H9 (cell line): ENCODE results near the gene VSIG10L. TPM values are rescaled to one million over a fixed set of nuclear protein-coding genes. Genes with fewer than 3 reads are reported as not detected.

ENCODE experiments used
- DNase-seq: peaks from one replicate; pipeline ENCODE4 v3.0.0-alpha.2; 2017
- H2AFZ ChIP-seq: one replicate; pipeline ENCODE4 v1.6.1; 2013; ENCODE audit warnings: mild to moderate bottlenecking, low read length, control low read depth, moderate library complexity
- H2AK5ac ChIP-seq: 2 replicates; pipeline ENCODE4 v1.6.1; 2013; ENCODE audit warnings: low read length, control low read depth, mixed read lengths; ENCODE audit not compliant: insufficient read length
- H2BK120ac ChIP-seq: one replicate; pipeline ENCODE4 v1.6.1; 2013; ENCODE audit warnings: low read depth, mild to moderate bottlenecking, low read length, control low read depth, inconsistent platforms; ENCODE audit not compliant: poor library complexity, severe bottlenecking
- H2BK12ac ChIP-seq: 2 replicates; pipeline ENCODE4 v1.6.1; 2013; ENCODE audit warnings: low read length, control low read depth, mixed read lengths, low read depth; ENCODE audit not compliant: insufficient read length
- H2BK15ac ChIP-seq: 2 replicates; pipeline ENCODE4 v1.6.1; 2013; ENCODE audit warnings: low read depth, low read length, control low read depth
- H2BK20ac ChIP-seq: one replicate; pipeline ENCODE4 v1.6.1; 2013; ENCODE audit warnings: low read depth, mild to moderate bottlenecking, low read length, control low read depth, inconsistent platforms; ENCODE audit not compliant: poor library complexity, severe bottlenecking
- H2BK5ac ChIP-seq: 2 replicates; pipeline ENCODE4 v1.6.1; 2013; ENCODE audit warnings: low read length, control low read depth, mixed read lengths; ENCODE audit not compliant: insufficient read length
- H3K14ac ChIP-seq: 2 replicates; pipeline ENCODE4 v1.6.1; 2013; ENCODE audit warnings: low read length, control low read depth; ENCODE audit not compliant: insufficient read depth
- H3K18ac ChIP-seq: 2 replicates; pipeline ENCODE4 v1.6.1; 2013; ENCODE audit warnings: low read depth, mild to moderate bottlenecking, mixed read lengths, low read length, control low read depth; ENCODE audit not compliant: insufficient read length
- H3K23ac ChIP-seq: 2 replicates; pipeline ENCODE4 v1.6.1; 2013; ENCODE audit warnings: low read length, control low read depth, mixed read lengths, low read depth; ENCODE audit not compliant: insufficient read length
- H3K23me2 ChIP-seq: 2 replicates; pipeline ENCODE4 v1.6.1; 2013; ENCODE audit warnings: low read depth, mild to moderate bottlenecking, mixed read lengths, low read length, control low read depth; ENCODE audit not compliant: insufficient read length, poor library complexity, severe bottlenecking
- H3K27ac ChIP-seq: 2 replicates; pipeline ENCODE4 v1.5.1; 2013; ENCODE audit warnings: low read length, control low read depth, mixed read lengths, low read depth; ENCODE audit not compliant: insufficient read length
- H3K27me3 ChIP-seq: 2 replicates; pipeline ENCODE4 v1.6.1; 2013; ENCODE audit warnings: low read length, control low read depth, inconsistent platforms; ENCODE audit not compliant: insufficient read depth
- H3K4ac ChIP-seq: 2 replicates; pipeline ENCODE4 v1.6.1; 2013; ENCODE audit warnings: low read depth, mild to moderate bottlenecking, control low read depth, inconsistent platforms, low read length, moderate library complexity
- H3K4me1 ChIP-seq: 2 replicates; pipeline ENCODE4 v1.6.1; 2013; ENCODE audit warnings: low read length, control low read depth, inconsistent platforms; ENCODE audit not compliant: insufficient read depth
- H3K4me2 ChIP-seq: 2 replicates; pipeline ENCODE4 v1.6.1; 2013; ENCODE audit warnings: low read length, control low read depth, mixed read lengths; ENCODE audit not compliant: insufficient read length, insufficient read depth
- H3K56ac ChIP-seq: 2 replicates; pipeline ENCODE4 v1.6.1; 2013; ENCODE audit warnings: low read depth, mild to moderate bottlenecking, mixed read lengths, low read length, control low read depth; ENCODE audit not compliant: insufficient read length
- H3K79me1 ChIP-seq: 2 replicates; pipeline ENCODE4 v1.6.1; 2013; ENCODE audit warnings: low read depth, mild to moderate bottlenecking, moderate library complexity, low read length, control low read depth, inconsistent platforms; ENCODE audit not compliant: insufficient read depth, poor library complexity, severe bottlenecking
- H3K79me2 ChIP-seq: 2 replicates; pipeline ENCODE4 v1.6.1; 2013; ENCODE audit warnings: low read length, control low read depth, inconsistent platforms; ENCODE audit not compliant: insufficient read depth
- H3K9ac ChIP-seq: 2 replicates; pipeline ENCODE4 v1.6.1; 2013; ENCODE audit warnings: low read length, control low read depth, mixed read lengths; ENCODE audit not compliant: insufficient read length; ENCODE audit errors: extremely low read depth
- H3K9me3 ChIP-seq: one replicate; pipeline ENCODE4 v1.6.1; 2013; ENCODE audit warnings: low read depth, low read length, inconsistent platforms; ENCODE audit not compliant: control insufficient read depth
- H3T11ph ChIP-seq: one replicate; pipeline ENCODE4 v1.6.1; 2013; ENCODE audit warnings: mild to moderate bottlenecking, low read length, control low read depth, inconsistent platforms
- H4K20me1 ChIP-seq: one replicate; pipeline ENCODE4 v1.6.1; 2013; ENCODE audit not compliant: control insufficient read depth, insufficient read length, insufficient read depth
- H4K5ac ChIP-seq: 2 replicates; pipeline ENCODE4 v1.6.1; 2013; ENCODE audit warnings: low read depth, mild to moderate bottlenecking, mixed read lengths, low read length, control low read depth; ENCODE audit not compliant: insufficient read length
- H4K8ac ChIP-seq: replicated peaks from 2 replicates; pipeline ENCODE4 v1.6.1; 2013; ENCODE audit warnings: low read length, control low read depth, mixed read lengths, low read depth; ENCODE audit not compliant: insufficient read length
- H4K91ac ChIP-seq: 2 replicates; pipeline ENCODE4 v1.6.1; 2013; ENCODE audit warnings: low read depth, mild to moderate bottlenecking, moderate library complexity, mixed read lengths, low read length, control low read depth; ENCODE audit not compliant: insufficient read length
- H3K27ac Mint-ChIP-seq, 3 experiments: 2 replicates in 2 of 3; 3 replicates in 1 of 3; pipeline ENCODE4 v1.8.0; 2020 to 2021; ENCODE audit warnings: mixed read lengths in 3 of 3, mild to moderate bottlenecking in 1 of 3, moderate library complexity in 1 of 3
- H3K27me3 Mint-ChIP-seq: 2 replicates; pipeline ENCODE4 v1.8.0; 2021; ENCODE audit warnings: low read depth, mild to moderate bottlenecking, moderate library complexity, mixed read lengths
- H3K36me3 Mint-ChIP-seq, 3 experiments: 2 replicates in 2 of 3; 3 replicates in 1 of 3; pipeline ENCODE4 v1.8.0; 2020 to 2021; ENCODE audit warnings: low read depth in 3 of 3, mixed read lengths in 3 of 3; ENCODE audit not compliant: insufficient read depth in 1 of 3
- H3K4me1 Mint-ChIP-seq, 2 experiments: 2 replicates each; pipeline ENCODE4 v1.8.0; 2020; ENCODE audit warnings: mixed read lengths in 2 of 2
- H3K4me3 Mint-ChIP-seq, 2 experiments: 2 replicates in 1 of 2; 3 replicates in 1 of 2; pipeline ENCODE4 v1.8.0; 2020 to 2021; ENCODE audit warnings: mild to moderate bottlenecking in 2 of 2, mixed read lengths in 2 of 2, moderate library complexity in 1 of 2
- H3K9me3 Mint-ChIP-seq, 2 experiments: 2 replicates in 1 of 2; 3 replicates in 1 of 2; pipeline ENCODE4 v1.8.0; 2020; ENCODE audit warnings: mild to moderate bottlenecking in 2 of 2, mixed read lengths in 2 of 2, moderate library complexity in 1 of 2
- CTCF ChIP-seq: fragments of 200-600 bp; sonication (generic); conservative IDR thresholded peaks from 3 replicates; pipeline ENCODE4 v1.8.0; 2021; ENCODE audit warnings: antibody characterized with exemption, mild to moderate bottlenecking
- WGBS: extraction: QIAGEN DNeasy Blood & Tissue Kit; methylation state at CpG from one replicate; pipeline ENCODE4 v1.1.7; 2013; ENCODE audit warnings: missing lambda C conversion rate, low lambda C conversion rate, mixed read lengths; ENCODE audit not compliant: insufficient read length; ENCODE audit errors: extremely low coverage; 5-methylcytosine and 5-hydroxymethylcytosine counted together
- total RNA-seq: library from RNA; stranded (reverse); gene quantifications from 2 replicates; pipeline ENCODE4 v1.2.1, GENCODE V29; 2021

Gene VSIG10L
- total RNA-seq, 1 experiment from 2014 or later: 5.6 TPM

GRCh38 chr19:51330366-51330765 is 11.6 kb downstream of the VSIG10L start:
- Histone ChIP-seq H3T11ph (no peak overlapping the region), H3K27ac (no peak overlapping the region), H3K18ac (no peak overlapping the region), H3K14ac (no peak overlapping the region), H4K91ac (no peak overlapping the region), H2AFZ (no peak overlapping the region), H4K20me1 (no peaks in the 10 kb centered on the region), H3K4me2 (no peak overlapping the region), H2BK15ac (no peak overlapping the region), H4K8ac (no peak overlapping the region), H3K9ac (no peak overlapping the region), H3K79me2 (no peaks in the 10 kb centered on the region), H3K27me3 (no peaks in the 10 kb centered on the region), H3K56ac (no peak overlapping the region), H3K4ac (no peak overlapping the region), H3K23me2 (peaks cover 8% of the 10 kb centered on the region), H2BK12ac (no peak overlapping the region), H3K23ac (no peak overlapping the region), H2AK5ac (no peak overlapping the region), H4K5ac (no peak overlapping the region), H3K79me1 (no peaks in the 10 kb centered on the region), H2BK5ac (no peak overlapping the region), H3K4me1 (no peaks in the 10 kb centered on the region), H2BK120ac (no peak overlapping the region), H3K9me3 (peaks cover 5% of the 10 kb centered on the region), H2BK20ac (no peak overlapping the region)
- Mint-ChIP-seq H3K4me3 (no peak overlapping the region), H3K27me3 (no peaks in the 10 kb centered on the region), H3K27ac (no peak overlapping the region), H3K36me3 (peaks cover 33 to 53% (median 45%) of the 10 kb centered on the region in 3 experiments), H3K9me3 (0 out of 5 replicates have a peak, but pooled peaks cover 0 to 4% of the 10 kb centered on the region in 2 experiments), H3K4me1 (peaks cover 4 to 18% of the 10 kb centered on the region in 2 experiments)
- WGBS: no CpG with 5 or more reads among the region's 4 CpGs
- no peak for TF ChIP-seq CTCF
- no peak for DNase-seq
